ENCODE measurements around the gene NAV2.
A peak's percentile ranks its signal among the peaks of the same experiment; 100 is the strongest.

Gene NAV2, protein sequence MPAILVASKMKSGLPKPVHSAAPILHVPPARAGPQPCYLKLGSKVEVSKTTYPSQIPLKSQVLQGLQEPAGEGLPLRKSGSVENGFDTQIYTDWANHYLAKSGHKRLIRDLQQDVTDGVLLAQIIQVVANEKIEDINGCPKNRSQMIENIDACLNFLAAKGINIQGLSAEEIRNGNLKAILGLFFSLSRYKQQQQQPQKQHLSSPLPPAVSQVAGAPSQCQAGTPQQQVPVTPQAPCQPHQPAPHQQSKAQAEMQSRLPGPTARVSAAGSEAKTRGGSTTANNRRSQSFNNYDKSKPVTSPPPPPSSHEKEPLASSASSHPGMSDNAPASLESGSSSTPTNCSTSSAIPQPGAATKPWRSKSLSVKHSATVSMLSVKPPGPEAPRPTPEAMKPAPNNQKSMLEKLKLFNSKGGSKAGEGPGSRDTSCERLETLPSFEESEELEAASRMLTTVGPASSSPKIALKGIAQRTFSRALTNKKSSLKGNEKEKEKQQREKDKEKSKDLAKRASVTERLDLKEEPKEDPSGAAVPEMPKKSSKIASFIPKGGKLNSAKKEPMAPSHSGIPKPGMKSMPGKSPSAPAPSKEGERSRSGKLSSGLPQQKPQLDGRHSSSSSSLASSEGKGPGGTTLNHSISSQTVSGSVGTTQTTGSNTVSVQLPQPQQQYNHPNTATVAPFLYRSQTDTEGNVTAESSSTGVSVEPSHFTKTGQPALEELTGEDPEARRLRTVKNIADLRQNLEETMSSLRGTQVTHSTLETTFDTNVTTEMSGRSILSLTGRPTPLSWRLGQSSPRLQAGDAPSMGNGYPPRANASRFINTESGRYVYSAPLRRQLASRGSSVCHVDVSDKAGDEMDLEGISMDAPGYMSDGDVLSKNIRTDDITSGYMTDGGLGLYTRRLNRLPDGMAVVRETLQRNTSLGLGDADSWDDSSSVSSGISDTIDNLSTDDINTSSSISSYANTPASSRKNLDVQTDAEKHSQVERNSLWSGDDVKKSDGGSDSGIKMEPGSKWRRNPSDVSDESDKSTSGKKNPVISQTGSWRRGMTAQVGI (N-terminal part only)

DNA sequence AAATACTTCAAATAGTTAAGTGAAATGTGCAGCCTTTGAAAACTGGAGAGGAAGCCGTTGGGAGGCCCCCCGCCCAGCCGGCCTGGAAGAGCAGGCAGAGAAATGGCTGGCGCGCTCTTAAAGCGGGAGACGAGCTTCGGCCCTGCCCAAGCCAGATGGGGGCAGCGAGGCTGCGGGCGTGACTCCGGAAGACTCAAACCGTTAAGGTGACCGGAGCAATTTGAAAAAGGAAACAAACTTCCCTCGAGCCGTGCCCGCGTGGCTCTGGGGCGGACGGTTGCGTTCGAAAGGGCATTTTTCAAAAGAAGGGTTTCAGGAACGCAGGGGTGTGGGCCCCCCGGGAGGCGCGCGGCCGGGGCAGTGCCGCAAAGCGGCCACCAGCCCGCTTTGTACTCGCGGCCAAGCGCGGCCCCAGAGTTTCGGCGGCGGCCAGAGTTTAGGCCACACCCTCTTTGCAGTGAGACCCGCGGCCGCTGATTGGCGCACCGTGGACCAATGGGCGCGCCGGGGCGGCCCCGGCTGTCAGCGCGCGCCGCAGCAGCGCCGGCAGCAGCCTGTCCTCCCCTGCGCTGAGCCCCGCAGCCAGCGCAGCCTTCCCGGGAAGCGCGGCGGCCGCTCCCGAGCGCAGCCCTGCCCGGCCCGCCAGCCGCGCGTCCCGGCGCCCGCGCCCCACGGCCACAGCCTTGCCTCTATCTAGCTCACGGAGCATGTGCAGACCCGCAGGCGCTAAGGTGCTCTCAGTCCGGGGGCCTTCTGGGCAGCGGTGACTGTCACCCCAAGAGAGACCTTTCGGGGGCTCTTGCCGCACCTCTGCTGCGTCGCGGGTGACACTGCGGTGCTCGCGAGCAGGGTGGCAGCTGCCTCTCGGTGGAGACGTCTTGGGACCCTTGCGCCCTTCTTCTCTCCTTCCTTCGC, at the start of gene NAV2:
Gene NAV2 (plus strand): TSS at position 557 of the 915 bp plus-strand sequence. CDS start 859 bp downstream, outside the sequence.
- Mint-ChIP-seq H3K27me3 (peaks cover 43% of the 10 kb centered on the region), H3K27ac (peak within 1 kb of the TSS; percentile 46), H3K4me3 (peak within 1 kb of the TSS; percentile 79), H3K36me3 (ENCODE audit: low read depth) (no peaks in the 10 kb centered on the region), H3K4me1 (peaks cover 23% of the 10 kb centered on the region), H3K9me3 (no peaks in the 10 kb centered on the region)
- peak; percentile 97 for ATAC-seq
- peak; percentile 76 for DNase-seq

DNA sequence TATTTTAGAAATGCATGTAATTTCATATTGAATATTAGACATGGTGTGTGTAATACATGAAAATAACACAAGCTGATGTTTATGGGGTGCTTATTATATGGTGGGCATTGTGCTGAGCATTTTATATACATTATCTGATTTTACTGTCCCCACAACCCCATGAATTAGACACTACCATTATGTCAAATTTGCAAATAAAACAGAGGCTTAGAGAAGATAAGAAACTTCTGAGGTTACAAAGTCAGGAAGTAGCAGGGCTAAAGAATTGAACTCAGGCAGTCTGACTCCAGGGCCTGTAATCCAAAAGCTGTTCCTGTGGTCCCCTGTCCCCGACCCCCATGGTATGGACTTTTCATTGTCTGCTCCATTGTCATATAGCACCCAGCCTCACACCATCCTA, 49.4 kb upstream of the NAV2 start:
- DNase-seq (no peak), ATAC-seq (no peak)
- Mint-ChIP-seq H3K27me3 (no peaks in the 10 kb centered on the region), H3K27ac (no peak overlapping the region), H3K4me3 (no peak overlapping the region), H3K9me3 (no peaks in the 10 kb centered on the region), H3K4me1 (peaks cover 5% of the 10 kb centered on the region), H3K36me3 (ENCODE audit: low read depth) (no peaks in the 10 kb centered on the region)

DNA sequence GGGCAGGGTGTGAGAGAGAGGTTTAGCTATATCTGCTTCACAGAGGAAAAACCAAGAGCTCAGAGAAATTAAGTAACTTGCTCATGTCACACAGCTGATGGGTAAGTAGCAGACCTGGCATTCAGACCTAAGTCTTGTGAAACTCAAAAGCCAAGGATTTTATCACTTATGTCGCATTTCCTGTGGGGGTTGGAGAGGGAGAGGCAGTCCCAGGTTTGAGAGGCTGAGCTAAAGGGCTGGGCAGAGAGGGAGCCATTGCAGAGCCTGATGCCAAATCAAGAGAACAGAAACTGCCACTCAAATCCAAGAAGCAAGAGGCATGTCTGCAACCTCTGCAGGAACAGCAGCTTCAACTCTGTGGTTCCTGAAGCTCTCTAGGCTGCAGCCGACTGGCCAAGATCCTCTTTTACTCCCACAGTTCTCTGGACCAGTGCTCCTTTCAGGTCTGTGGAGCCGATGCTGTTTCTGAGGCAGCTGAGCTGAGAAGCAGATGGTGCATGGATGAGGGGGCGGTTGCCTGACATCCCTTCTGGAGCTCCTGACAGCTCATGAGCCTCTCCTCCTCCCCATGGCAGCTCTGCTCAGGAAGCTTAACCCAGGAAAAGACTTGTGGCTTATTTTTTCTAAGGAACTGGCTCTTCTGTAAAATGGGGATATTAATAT, 47.6 kb upstream of the NAV2 start:
- Mint-ChIP-seq H3K27ac (no peak overlapping the region), H3K27me3 (no peaks in the 10 kb centered on the region), H3K4me3 (no peak overlapping the region), H3K36me3 (ENCODE audit: low read depth) (no peaks in the 10 kb centered on the region), H3K9me3 (no peaks in the 10 kb centered on the region), H3K4me1 (peaks cover 3% of the 10 kb centered on the region)
- ATAC-seq: no peak
- DNase-seq: no peak

DNA sequence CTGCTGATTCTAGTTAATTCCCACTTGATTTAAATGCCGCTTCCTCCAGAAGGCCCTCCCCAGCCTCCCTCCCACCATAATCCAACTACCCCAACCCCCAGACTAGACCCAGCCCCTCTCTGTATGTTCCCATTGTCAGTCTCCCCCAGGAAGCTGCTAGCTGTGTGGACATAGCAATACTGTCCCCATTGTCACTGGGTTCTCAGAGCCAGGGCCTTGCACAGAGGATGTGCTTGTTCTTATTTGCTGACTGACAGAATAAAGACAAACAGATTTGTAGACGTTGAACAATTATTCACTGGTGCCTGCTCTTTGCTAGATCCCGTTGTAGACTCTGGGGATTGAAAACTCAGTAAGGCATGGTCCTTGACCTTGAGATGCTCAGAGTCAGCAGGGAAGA, 45.7 kb upstream of the NAV2 start:
- no peak overlapping the region for H3K4me3 Mint-ChIP-seq
- DNase-seq: no peak
- H3K9me3 Mint-ChIP-seq: no peaks in the 10 kb centered on the region
- H3K36me3 Mint-ChIP-seq (ENCODE audit: low read depth): no peaks in the 10 kb centered on the region
- no peak overlapping the region for H3K27ac Mint-ChIP-seq
- no peaks in the 10 kb centered on the region for H3K27me3 Mint-ChIP-seq
- no peaks in the 10 kb centered on the region for H3K4me1 Mint-ChIP-seq
- ATAC-seq: no peak

DNA sequence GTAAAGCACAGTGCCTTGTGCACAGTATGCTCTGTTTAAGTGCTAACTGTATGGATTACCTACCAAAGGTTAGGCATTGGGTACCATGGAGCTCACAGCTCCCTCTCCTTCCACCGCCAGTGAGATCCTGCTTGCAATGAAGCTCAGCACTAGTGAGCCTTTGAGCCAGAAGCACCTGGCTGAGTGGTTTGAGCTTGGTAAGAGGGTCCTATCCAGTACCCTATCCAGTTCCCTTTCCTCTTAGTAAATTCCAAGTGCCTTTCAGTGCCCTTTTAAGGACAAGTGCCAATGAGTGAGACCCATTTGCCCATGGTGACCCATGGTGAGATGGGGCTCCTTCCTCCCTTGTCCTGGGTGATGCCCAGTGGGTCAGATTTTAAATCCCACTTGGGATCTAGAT, 43.1 kb upstream of the NAV2 start:
- Mint-ChIP-seq H3K9me3 (no peaks in the 10 kb centered on the region), H3K4me3 (no peak overlapping the region), H3K27ac (no peak overlapping the region), H3K36me3 (ENCODE audit: low read depth) (no peaks in the 10 kb centered on the region), H3K4me1 (no peaks in the 10 kb centered on the region), H3K27me3 (no peaks in the 10 kb centered on the region)
- DNase-seq (no peak), ATAC-seq (no peak)

DNA sequence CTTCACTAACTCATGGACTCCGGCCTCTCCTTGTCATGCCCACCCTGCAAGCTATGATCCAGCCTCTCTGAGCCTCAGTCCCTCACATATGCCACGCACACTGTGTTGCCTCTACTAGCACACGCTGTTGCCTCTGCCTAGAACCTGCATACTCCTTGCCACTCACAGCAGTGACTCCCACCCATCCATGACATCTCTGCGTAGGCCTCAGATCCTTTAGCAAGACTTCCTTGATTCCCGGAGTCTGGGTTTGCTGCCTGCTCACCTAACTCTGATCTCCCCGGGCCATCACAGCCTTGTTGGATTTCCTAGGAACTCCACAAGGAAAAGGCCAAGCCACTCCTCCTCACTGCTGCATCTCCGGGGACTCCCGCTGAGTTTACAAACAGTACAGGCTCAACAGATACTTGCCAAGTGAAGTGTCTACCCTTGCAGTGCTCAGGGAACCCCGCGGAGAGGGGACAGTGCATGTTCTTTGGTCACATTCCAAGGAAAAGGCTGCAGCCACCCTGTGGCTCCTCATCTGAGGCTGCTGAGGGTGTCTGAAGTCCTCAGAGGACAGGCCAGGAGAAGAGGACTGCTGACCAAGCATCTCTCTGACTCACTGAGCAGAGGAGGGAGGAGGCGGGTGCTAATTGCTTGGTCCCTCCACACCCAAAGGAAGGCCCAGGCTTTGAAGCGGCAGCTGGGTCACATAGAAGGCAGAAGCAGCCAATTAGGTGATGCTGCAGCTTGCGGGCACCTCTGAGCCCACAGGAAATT, 42.4 kb upstream of the NAV2 start:
- Mint-ChIP-seq H3K27me3 (no peaks in the 10 kb centered on the region), H3K4me1 (no peaks in the 10 kb centered on the region), H3K36me3 (ENCODE audit: low read depth) (no peaks in the 10 kb centered on the region), H3K9me3 (no peaks in the 10 kb centered on the region), H3K27ac (no peak overlapping the region), H3K4me3 (no peak overlapping the region)
- no peak for DNase-seq
- no peak for ATAC-seq

DNA sequence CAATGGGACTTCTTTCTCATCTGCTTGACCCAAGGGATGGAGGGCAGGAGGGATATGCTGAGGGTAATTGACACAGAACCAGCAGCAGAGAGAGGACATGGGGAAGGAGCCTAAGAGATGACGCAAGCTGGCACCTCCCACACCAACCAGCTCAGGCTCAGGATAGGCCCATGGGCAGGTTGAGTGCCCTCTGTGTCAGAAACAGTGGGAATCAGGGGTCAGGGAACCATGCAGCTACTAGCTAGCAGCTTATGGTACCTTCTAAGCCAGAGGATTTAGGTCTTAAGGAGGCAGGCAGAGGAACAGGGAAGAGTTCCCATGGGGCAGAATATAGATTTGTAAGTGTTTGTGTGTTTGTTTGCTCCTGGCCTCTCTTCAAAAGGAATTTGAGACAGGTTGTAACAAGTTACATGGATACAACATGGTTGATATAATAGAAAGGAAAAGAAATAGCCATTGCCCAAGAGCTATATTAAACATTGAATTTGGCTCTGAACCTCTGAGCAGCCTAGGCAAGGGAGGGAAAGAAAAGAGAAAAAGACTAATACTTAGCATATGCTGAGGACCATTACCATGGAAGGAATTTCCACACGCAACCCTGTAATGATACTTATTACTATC, 39.9 kb upstream of the NAV2 start:
- no peaks in the 10 kb centered on the region for H3K36me3 Mint-ChIP-seq (ENCODE audit: low read depth)
- no peaks in the 10 kb centered on the region for H3K9me3 Mint-ChIP-seq
- H3K4me1 Mint-ChIP-seq: no peaks in the 10 kb centered on the region
- H3K27ac Mint-ChIP-seq: no peak overlapping the region
- no peak for ATAC-seq
- peaks cover 2% of the 10 kb centered on the region for H3K27me3 Mint-ChIP-seq
- no peak overlapping the region for H3K4me3 Mint-ChIP-seq
- DNase-seq: no peak

DNA sequence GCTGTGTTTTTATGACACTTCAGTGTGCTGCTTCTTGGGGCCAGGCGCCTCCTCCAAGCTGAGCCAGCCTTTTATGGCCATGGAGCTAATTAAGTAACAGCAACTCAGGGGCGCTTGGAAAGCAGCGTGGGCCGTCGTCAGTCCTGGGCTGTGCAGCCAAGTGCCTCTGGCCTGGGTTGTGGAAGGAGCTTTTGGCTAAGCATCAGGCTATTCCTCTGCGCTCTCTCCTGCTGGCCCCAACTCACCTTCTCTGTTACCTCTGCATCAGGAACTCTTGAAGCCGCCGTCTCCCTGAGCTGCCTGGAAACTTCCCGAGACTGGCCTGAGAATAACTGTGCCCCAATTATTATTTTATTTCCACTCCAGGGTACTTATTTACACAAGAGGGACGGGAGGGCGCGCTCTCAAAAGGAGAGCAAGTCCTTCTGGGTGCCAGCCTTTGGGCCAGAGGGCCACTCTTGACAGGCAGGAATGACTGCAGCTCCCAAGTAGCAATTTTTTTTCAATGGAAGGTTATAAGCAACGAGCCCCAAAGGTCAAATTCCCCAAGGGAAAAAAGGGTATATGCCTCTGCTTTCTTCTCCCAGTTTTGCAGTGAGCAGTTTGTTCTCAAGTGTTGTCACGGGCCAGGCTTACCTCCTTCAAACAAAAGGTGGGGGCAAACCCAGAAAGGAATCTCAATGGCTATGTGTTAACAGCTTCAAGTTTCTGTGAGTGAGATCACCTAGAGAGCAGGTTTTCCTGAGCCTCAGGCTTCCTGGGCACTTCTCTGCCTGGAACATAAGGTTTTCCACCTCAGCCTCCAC, 38.5 kb upstream of the NAV2 start:
- Mint-ChIP-seq H3K27ac (no peak overlapping the region), H3K27me3 (peaks cover 2% of the 10 kb centered on the region), H3K36me3 (ENCODE audit: low read depth) (no peaks in the 10 kb centered on the region), H3K4me1 (no peaks in the 10 kb centered on the region), H3K4me3 (no peak overlapping the region), H3K9me3 (no peaks in the 10 kb centered on the region)
- ATAC-seq (no peak), DNase-seq (no peak)

DNA sequence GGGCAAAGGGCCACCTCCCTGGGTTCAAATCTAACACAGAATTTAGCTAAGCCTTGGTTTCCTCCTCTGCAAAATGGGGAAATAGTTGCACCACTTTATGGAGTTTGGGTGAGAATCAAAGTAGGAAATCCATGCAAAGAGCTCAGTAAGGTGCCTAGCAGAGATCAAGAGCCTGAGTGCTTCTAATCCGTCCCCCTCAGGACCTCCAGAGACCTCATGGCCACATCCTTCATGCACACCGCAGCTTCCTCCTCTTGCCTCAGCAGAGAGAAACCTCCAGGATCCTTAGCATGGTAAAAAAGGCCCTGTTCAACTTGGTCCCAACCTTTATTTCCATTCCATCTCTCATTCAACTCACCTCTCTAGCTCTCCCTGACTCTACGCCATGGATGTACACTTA, 37.8 kb upstream of the NAV2 start:
- no peak overlapping the region for H3K27ac Mint-ChIP-seq
- H3K9me3 Mint-ChIP-seq: no peaks in the 10 kb centered on the region
- peaks cover 5% of the 10 kb centered on the region for H3K27me3 Mint-ChIP-seq
- no peaks in the 10 kb centered on the region for H3K36me3 Mint-ChIP-seq (ENCODE audit: low read depth)
- DNase-seq (no peak), ATAC-seq (no peak)
- no peaks in the 10 kb centered on the region for H3K4me1 Mint-ChIP-seq
- H3K4me3 Mint-ChIP-seq: no peak overlapping the region

DNA sequence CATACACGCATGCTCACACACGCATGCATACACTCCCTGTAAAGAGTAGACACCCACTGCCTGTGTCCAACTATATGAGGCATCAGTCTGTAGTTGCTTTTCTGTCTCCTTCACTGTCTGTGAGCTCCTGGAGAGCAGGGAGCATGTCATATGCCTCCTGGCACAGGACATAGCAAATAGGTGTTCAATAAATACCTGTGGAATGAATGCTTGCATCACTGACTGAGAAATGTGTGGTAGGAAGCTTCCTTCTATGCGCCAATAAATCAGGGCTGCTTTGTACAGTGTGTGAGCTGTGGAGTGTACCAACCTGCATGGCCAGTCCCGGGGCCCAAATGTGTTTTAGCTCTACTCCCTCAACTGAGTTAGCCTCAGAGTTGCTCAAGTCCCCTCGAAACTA, 37.2 kb upstream of the NAV2 start:
- Mint-ChIP-seq H3K9me3 (no peaks in the 10 kb centered on the region), H3K4me3 (no peak overlapping the region), H3K27me3 (peaks cover 10% of the 10 kb centered on the region), H3K36me3 (ENCODE audit: low read depth) (no peaks in the 10 kb centered on the region), H3K27ac (no peak overlapping the region), H3K4me1 (no peaks in the 10 kb centered on the region)
- ATAC-seq (no peak), DNase-seq (no peak)

DNA sequence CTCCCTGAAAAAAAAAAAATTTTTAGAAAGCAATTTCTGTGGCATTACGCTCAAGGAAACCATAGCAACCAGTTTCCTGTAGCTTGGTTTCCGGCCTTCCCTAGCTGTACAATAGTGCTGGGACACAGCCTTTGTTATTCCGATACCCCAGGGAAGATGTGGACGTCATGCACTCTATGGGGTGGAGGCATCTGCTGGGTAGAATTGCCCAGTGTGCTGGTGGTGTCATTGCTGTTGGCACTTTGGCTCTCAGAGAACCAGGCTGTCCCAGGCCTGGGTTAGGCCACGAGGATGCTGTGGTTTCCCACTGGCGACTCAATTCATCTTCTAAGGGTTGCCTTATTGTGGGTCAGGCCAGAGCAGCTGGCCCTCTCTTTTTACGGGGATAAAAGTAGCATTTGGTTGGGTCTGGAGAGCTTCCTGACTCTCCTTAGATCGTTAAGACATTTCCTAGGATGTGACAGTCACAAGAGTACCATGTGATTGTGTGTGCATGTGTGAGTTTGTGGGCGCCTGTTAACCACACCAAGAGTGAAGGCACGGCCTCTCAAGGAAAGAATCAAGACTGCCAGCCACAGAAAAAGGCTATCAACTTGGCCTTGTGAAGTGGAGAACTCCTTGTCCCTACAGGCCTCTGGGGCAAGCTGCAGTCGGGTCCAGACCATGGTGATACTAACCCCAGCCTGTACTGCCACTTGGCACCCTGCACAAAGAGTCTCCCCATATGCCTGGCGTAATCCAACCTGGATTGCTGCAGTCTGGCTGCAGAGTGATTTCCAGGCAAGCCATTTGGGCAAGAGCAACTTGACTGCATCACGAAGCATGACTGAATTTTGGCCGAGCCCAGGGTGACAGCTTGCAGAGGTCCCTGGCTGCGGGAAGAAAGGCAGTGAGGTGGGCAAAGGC, 35.9 kb upstream of the NAV2 start:
- H3K9me3 Mint-ChIP-seq: no peaks in the 10 kb centered on the region
- no peak overlapping the region for H3K4me3 Mint-ChIP-seq
- DNase-seq: no peak
- no peaks in the 10 kb centered on the region for H3K4me1 Mint-ChIP-seq
- H3K36me3 Mint-ChIP-seq (ENCODE audit: low read depth): no peaks in the 10 kb centered on the region
- no peak overlapping the region for H3K27ac Mint-ChIP-seq
- peaks cover 14% of the 10 kb centered on the region for H3K27me3 Mint-ChIP-seq
- no peak for ATAC-seq

Measured in activated naive CD8-positive, alpha-beta T cell treated with anti-CD3 and anti-CD28 coated beads, Interleukin-2, amount 50 U/mL, for 24 hours (primary cell).